Chondrocyte (in vitro differentiated cells): Measurements from ENCODE around the gene ESYT2. TPM values are rescaled to one million over a fixed set of nuclear protein-coding genes. Genes with fewer than 3 reads are reported as not detected.

Source experiments
- DNase-seq: peaks from one replicate; pipeline ENCODE4 v3.0.0; 2021; ENCODE audit warnings: mixed read lengths, low spot score
- H3K27ac Mint-ChIP-seq: one replicate; pipeline ENCODE4 v1.8.0; 2021; ENCODE audit warnings: mild to moderate bottlenecking, moderate library complexity, mixed read lengths; ENCODE audit not compliant: unreplicated experiment
- H3K27me3 Mint-ChIP-seq: 2 replicates; pipeline ENCODE4 v1.8.0; 2021; ENCODE audit warnings: low read depth, mixed read lengths
- H3K36me3 Mint-ChIP-seq: 2 replicates; pipeline ENCODE4 v1.8.0; 2021; ENCODE audit warnings: low read depth, mixed read lengths
- H3K4me1 Mint-ChIP-seq: 2 replicates; pipeline ENCODE4 v1.8.0; 2021; ENCODE audit warnings: low read depth, mild to moderate bottlenecking, mixed read lengths
- H3K4me3 Mint-ChIP-seq: one replicate; pipeline ENCODE4 v1.8.0; 2021; ENCODE audit warnings: mild to moderate bottlenecking, moderate library complexity, mixed read lengths; ENCODE audit not compliant: unreplicated experiment
- H3K9me3 Mint-ChIP-seq: 2 replicates; pipeline ENCODE4 v1.8.0; 2021; ENCODE audit warnings: low read depth, mixed read lengths
- total RNA-seq: library from RNA; stranded (reverse); gene quantifications from 3 replicates; pipeline ENCODE4 v1.2.1, GENCODE V29; 2021
- TF ChIP-seq, protein P1 (sequence below): fragments of 200-600 bp; sonication (generic); IDR thresholded peaks from 2 replicates; pipeline ENCODE4 v1.5.0; 2021; ENCODE audit warnings: antibody characterized with exemption, mild to moderate bottlenecking, moderate library complexity

ESYT2 gene
- total RNA-seq, 1 donor from 2014 or later, result 108 TPM

DNA sequence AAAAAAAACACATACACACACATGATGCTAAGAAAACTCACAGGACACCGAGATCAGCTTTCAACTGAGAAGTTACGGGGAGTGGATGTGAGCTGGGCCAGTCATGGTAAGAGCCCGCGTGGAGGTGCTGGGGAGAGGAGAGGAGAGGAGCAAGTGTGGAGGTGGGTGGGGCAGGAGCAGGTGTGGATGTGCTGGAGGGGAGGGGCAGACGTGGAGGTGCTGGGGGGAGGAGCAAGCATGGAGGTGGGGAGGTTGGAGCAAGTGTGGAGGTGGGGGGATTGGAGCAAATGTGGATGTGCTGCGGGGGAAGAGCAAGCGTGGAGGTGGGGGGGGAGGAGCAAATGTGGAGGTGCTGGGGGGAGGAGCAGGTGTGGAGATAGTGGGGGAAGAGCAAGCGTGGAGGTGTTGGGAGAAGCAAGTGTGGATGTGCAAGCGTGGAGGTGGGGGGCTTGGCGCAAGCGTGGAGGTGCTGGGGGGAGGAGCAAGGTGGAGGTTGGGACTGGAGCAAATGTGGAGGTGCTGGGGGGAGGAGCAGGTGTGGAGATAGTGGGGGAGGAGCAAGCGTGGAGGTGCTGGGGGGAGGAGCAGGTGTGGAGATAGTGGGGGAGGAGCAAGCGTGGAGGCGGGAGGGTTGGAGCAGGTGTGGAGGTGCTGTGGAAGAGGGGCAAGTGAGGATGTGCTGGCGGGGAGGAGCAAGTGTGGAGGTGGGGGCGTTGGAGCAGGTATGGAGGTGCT lies 100.2 kb downstream of the ESYT2 start:
- DNase-seq, result no peak

DNA sequence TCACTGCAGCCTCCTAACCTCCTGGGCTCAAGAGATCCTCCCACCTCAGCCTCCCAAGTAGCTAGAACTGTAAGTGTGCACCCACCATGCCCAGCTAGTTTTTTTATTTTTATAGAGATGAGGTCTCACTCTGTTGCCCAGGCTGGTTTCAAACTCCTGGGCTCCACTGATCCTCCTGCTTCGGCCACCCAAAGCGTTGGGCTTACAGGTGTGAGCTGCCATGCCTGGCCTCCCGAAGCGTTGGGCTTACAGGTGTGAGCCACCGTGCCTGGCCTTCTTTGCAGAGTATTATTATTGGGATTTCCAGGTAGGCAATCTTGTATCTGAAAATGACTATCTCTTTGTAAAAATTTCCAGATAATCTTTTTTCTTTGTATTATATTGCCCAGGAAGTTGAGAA lies 101.6 kb downstream of the ESYT2 start:
- TF ChIP-seq, protein P1, sequence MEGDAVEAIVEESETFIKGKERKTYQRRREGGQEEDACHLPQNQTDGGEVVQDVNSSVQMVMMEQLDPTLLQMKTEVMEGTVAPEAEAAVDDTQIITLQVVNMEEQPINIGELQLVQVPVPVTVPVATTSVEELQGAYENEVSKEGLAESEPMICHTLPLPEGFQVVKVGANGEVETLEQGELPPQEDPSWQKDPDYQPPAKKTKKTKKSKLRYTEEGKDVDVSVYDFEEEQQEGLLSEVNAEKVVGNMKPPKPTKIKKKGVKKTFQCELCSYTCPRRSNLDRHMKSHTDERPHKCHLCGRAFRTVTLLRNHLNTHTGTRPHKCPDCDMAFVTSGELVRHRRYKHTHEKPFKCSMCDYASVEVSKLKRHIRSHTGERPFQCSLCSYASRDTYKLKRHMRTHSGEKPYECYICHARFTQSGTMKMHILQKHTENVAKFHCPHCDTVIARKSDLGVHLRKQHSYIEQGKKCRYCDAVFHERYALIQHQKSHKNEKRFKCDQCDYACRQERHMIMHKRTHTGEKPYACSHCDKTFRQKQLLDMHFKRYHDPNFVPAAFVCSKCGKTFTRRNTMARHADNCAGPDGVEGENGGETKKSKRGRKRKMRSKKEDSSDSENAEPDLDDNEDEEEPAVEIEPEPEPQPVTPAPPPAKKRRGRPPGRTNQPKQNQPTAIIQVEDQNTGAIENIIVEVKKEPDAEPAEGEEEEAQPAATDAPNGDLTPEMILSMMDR, result no peak
- peaks cover 5% of the 10 kb centered on the region for H3K9me3 Mint-ChIP-seq
- no peak overlapping the region for H3K27ac Mint-ChIP-seq
- DNase-seq, result no peak
- peaks cover 13% of the 10 kb centered on the region for H3K36me3 Mint-ChIP-seq
- H3K4me3 Mint-ChIP-seq, result no peak overlapping the region
- H3K27me3 Mint-ChIP-seq, result no peaks in the 10 kb centered on the region
- no peaks in the 10 kb centered on the region for H3K4me1 Mint-ChIP-seq

More for the DNA sequence above, 100.2 kb downstream of the ESYT2 start:
- TF ChIP-seq, protein P1, result no peak
- H3K4me1 Mint-ChIP-seq, result no peaks in the 10 kb centered on the region
- H3K9me3 Mint-ChIP-seq, result peaks cover 5% of the 10 kb centered on the region
- peaks cover 16% of the 10 kb centered on the region for H3K36me3 Mint-ChIP-seq
- H3K4me3 Mint-ChIP-seq, result no peak overlapping the region
- no peaks in the 10 kb centered on the region for H3K27me3 Mint-ChIP-seq
- H3K27ac Mint-ChIP-seq, result no peak overlapping the region

DNA sequence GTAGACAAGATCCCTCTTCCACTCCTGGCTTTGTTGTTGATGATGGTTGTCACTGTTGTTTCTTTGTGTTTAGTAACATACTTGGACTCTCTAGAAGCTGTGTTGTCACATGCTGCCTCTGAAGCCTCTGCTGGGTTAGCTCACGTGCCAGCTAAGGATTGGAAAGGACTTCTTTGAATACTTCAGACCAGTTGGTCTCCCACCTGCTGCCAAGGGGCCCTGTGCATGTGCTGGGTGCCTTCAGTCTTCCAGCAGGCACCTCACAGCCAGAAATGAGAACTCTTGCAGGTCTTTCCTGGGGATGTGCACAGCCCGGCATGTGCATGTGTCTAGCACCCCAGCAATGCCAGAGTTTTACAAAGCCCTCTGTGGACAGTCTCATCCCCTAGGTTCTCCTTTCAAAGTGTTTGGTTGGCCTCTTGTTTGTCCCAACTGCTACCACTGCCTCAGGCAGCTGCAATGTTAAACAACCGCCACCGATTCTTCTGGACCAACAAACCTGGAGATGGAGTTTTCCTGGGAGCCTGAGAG lies 103.0 kb downstream of the ESYT2 start:
- H3K9me3 Mint-ChIP-seq, result peaks cover 5% of the 10 kb centered on the region
- H3K27me3 Mint-ChIP-seq, result no peaks in the 10 kb centered on the region
- no peak overlapping the region for H3K27ac Mint-ChIP-seq
- no peak overlapping the region for H3K4me3 Mint-ChIP-seq
- TF ChIP-seq, protein P1, result no peak
- H3K36me3 Mint-ChIP-seq, result peaks cover 13% of the 10 kb centered on the region
- no peaks in the 10 kb centered on the region for H3K4me1 Mint-ChIP-seq
- DNase-seq, result no peak

DNA sequence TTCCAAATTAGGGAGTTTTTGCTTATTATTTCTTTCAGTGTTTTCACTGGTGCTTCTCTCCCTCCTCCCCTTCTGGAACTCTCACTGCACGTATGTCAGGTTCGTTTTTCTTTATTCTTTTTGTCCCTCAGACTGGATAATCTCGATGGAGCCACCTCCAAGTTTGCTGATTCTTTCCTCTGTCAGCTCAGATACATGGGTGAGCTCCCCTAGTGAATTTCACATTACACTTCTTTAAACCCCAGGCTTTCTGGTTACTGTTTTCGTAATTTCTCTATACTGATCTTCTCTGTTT lies 103.9 kb downstream of the ESYT2 start:
- no peak for DNase-seq
- Mint-ChIP-seq H3K27me3 (no peaks in the 10 kb centered on the region), H3K9me3 (peaks cover 5% of the 10 kb centered on the region), H3K4me1 (no peaks in the 10 kb centered on the region), H3K4me3 (no peak overlapping the region), H3K27ac (no peak overlapping the region), H3K36me3 (peaks cover 10% of the 10 kb centered on the region)
- TF ChIP-seq, protein P1, result no peak

DNA sequence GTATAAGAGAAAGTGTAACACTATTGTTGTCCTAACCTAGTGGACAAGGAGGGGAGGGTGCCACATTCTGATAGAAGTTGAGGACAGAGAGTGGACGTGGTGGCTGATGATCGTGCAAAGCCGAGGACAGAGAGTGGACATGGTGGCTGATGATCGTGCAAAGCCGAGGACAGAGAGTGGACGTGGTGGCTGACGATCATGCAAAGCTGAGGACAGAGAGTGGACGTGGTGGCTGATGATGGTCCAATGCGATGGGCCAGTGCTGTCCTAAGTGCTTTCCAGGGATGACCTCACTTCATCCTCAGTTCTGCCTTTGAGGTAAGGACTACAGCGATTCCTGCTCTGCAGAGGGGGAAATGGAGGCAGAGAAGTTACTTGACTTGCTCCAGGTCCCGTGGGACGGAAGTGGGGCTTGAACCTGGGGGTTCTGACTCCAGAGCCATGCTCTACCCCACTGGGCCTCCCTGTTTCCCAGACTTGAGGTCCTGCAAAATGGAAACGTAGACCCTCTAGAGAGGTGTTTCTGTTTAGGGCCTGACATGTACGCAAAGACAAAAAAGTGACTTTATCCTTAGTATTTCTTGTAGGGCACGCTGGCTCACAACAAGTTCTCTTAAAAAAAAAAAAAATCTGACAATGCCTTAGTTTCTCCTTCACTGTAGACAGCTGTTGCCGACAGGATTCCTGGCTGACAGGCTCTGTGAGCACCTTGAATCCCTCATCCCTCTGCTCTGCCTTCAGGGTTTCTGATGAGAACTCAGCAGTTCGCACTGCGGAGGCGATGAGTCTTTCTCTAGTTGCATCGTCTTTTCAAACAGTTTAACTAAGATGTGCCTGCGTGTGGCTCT lies 104.4 kb downstream of the ESYT2 start:
- TF ChIP-seq, protein P1, result no peak
- Mint-ChIP-seq H3K9me3 (peaks cover 5% of the 10 kb centered on the region), H3K4me3 (no peak overlapping the region), H3K36me3 (peaks cover 4% of the 10 kb centered on the region), H3K27me3 (no peaks in the 10 kb centered on the region), H3K4me1 (no peaks in the 10 kb centered on the region), H3K27ac (no peak overlapping the region)
- no peak for DNase-seq
